Measurements from ENCODE around the gene ESYT2.

DNA sequence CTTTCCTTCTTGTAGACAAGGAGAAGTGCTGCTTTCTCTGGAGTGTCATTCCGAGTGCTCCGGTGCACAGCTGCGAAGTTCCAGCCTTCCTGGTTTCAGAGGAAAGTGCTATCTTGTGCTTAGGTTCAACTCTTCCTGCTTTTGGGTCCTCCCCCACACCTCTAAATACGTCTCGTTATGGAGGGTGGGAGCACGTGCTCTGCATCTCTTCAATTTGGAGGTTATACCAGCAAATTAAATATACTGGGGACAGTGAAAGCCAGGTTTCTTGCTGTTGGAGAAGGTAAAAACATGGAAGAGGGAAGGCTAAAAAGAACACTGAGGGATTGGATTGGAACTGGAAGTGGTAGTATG is 2.4 kb upstream of the ESYT2 start:
- TF ChIP-seq, protein P1, sequence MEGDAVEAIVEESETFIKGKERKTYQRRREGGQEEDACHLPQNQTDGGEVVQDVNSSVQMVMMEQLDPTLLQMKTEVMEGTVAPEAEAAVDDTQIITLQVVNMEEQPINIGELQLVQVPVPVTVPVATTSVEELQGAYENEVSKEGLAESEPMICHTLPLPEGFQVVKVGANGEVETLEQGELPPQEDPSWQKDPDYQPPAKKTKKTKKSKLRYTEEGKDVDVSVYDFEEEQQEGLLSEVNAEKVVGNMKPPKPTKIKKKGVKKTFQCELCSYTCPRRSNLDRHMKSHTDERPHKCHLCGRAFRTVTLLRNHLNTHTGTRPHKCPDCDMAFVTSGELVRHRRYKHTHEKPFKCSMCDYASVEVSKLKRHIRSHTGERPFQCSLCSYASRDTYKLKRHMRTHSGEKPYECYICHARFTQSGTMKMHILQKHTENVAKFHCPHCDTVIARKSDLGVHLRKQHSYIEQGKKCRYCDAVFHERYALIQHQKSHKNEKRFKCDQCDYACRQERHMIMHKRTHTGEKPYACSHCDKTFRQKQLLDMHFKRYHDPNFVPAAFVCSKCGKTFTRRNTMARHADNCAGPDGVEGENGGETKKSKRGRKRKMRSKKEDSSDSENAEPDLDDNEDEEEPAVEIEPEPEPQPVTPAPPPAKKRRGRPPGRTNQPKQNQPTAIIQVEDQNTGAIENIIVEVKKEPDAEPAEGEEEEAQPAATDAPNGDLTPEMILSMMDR (optimal IDR thresholded peaks at IDR 0.05 in 1 of 3, IDR thresholded peaks at IDR 0.05 in 1 of 3, conservative IDR thresholded peaks at IDR 0.05 in 1 of 3; ENCODE audit: extremely low read depth in 1 of 3, insufficient read depth in 2 of 3, low read length in 3 of 3): no peak
- TF ChIP-seq EZH2 (IDR thresholded peaks at IDR 0.05; ENCODE audit: low read length): no peak
